SU-DHL-6 (cell line): ENCODE results near the gene MXI1.

Experiments used
- H2AFZ ChIP-seq: fragments of 200-600 bp; sonication (generic); 2 replicates; pipeline ENCODE4 v1.6.1; 2014; ENCODE audit warnings: low read depth, mild to moderate bottlenecking, moderate library complexity, mixed read lengths, antibody characterized with exemption, low read length; ENCODE audit not compliant: severe bottlenecking
- H3F3A ChIP-seq: fragments of 200-600 bp; shearing (Covaris generic); 2 replicates; pipeline ENCODE4 v1.6.0; 2016; ENCODE audit warnings: antibody characterized with exemption, mild to moderate bottlenecking; ENCODE audit not compliant: insufficient read depth
- H3K27ac ChIP-seq: fragments of 200-600 bp; sonication (generic); 2 replicates; pipeline ENCODE4 v1.5.1; 2016; ENCODE audit warnings: low read depth, mild to moderate bottlenecking, low read length, moderate library complexity, mixed read lengths
- H3K27me3 ChIP-seq: fragments of 200-600 bp; sonication (generic), shearing (Covaris generic); 2 replicates; pipeline ENCODE4 v1.6.0; 2014; ENCODE audit warnings: mild to moderate bottlenecking, low read length
- H3K36me3 ChIP-seq: fragments of 200-600 bp; sonication (generic); 2 replicates; pipeline ENCODE4 v1.6.1; 2014; ENCODE audit warnings: mild to moderate bottlenecking, low read length, mixed read lengths
- H3K4me2 ChIP-seq: fragments of 300-600, 200-600 bp; shearing (Covaris generic), sonication (generic); 2 replicates; pipeline ENCODE4 v1.6.0; 2014; ENCODE audit warnings: low read length, low read depth, mild to moderate bottlenecking; ENCODE audit not compliant: poor library complexity, severe bottlenecking
- H3K4me3 ChIP-seq: fragments of 200-600 bp; sonication (generic); 2 replicates; pipeline ENCODE4 v1.5.1; 2014; ENCODE audit warnings: antibody characterized with exemption, low read length, mild to moderate bottlenecking, mixed read lengths; ENCODE audit not compliant: insufficient read depth, poor library complexity, severe bottlenecking
- H3K79me2 ChIP-seq: fragments of 200-600 bp; sonication (generic); 2 replicates; pipeline ENCODE4 v1.6.1; 2014; ENCODE audit warnings: mild to moderate bottlenecking, low read length, moderate library complexity; ENCODE audit not compliant: insufficient read depth
- H3K9ac ChIP-seq: fragments of 200-600 bp; sonication (generic); 2 replicates; pipeline ENCODE4 v1.7.0; 2014; ENCODE audit warnings: mild to moderate bottlenecking, low read length
- H3K9me2 ChIP-seq: fragments of 200-600 bp; sonication (generic); replicated peaks from 2 replicates; pipeline ENCODE4 v1.6.1; 2014; ENCODE audit warnings: low read length; ENCODE audit not compliant: insufficient read depth
- H3K9me3 ChIP-seq: fragments of 200-600 bp; sonication (generic); 2 replicates; pipeline ENCODE4 v1.6.1; 2014; ENCODE audit warnings: low read length, mixed read lengths; ENCODE audit not compliant: insufficient read depth
- H4K20me1 ChIP-seq: fragments of 200-600 bp; sonication (generic); 2 replicates; pipeline ENCODE4 v1.6.1; 2014; ENCODE audit warnings: low read depth, mild to moderate bottlenecking, antibody characterized with exemption, low read length, moderate library complexity, mixed read lengths
- EZH2phosphoT487 ChIP-seq: fragments of 200-600 bp; sonication (generic), shearing (Covaris generic); conservative IDR thresholded peaks from 2 replicates; pipeline ENCODE4 v1.6.1; 2018; ENCODE audit warnings: mild to moderate bottlenecking, antibody characterized with exemption, low read length, moderate library complexity, mixed read lengths
- TF ChIP-seq, protein P1 (sequence below): fragments of 200-600 bp; sonication (generic); IDR thresholded peaks from one replicate; pipeline ENCODE4 v1.5.1; 2017; ENCODE audit warnings: antibody characterized with exemption, mild to moderate bottlenecking, low read length, moderate library complexity; ENCODE audit not compliant: insufficient read depth, poor library complexity, severe bottlenecking

MXI1 gene

DNA sequence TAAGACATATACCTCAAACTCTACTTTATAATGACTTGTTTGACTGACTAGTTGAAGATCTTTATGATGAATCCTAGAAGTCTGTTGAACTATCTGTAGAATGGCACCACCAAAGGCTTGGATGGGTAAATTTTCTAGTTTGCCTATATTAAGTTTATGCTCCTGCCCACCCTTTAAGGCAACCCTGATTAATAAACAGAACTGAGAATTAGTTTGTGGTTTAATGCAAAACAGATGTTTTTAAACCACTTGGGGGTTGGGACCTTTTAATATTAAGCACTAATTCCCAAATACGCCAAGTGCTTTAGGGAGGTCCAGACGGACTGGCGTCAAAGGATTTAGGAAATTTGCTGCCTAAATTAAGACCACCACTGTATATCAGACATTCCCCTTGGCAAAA lies 76.9 kb downstream of the MXI1 start:
- Histone ChIP-seq H2AFZ (no peak overlapping the region), H3K4me3 (no peak overlapping the region), H3K36me3 (peaks cover 11% of the 10 kb centered on the region; the same call in 1 of the 2 replicates), H3K4me2 (no peak overlapping the region), H3F3A (peaks cover 20% of the 10 kb centered on the region; the same call in 1 of the 2 replicates), H3K9me2 (no peaks in the 10 kb centered on the region), H3K9ac (no peak overlapping the region), H4K20me1 (no peaks in the 10 kb centered on the region), H3K9me3 (no peaks in the 10 kb centered on the region), H3K79me2 (no peaks in the 10 kb centered on the region), H3K27me3 (no peaks in the 10 kb centered on the region), H3K27ac (no peak overlapping the region)
- TF ChIP-seq, protein P1, sequence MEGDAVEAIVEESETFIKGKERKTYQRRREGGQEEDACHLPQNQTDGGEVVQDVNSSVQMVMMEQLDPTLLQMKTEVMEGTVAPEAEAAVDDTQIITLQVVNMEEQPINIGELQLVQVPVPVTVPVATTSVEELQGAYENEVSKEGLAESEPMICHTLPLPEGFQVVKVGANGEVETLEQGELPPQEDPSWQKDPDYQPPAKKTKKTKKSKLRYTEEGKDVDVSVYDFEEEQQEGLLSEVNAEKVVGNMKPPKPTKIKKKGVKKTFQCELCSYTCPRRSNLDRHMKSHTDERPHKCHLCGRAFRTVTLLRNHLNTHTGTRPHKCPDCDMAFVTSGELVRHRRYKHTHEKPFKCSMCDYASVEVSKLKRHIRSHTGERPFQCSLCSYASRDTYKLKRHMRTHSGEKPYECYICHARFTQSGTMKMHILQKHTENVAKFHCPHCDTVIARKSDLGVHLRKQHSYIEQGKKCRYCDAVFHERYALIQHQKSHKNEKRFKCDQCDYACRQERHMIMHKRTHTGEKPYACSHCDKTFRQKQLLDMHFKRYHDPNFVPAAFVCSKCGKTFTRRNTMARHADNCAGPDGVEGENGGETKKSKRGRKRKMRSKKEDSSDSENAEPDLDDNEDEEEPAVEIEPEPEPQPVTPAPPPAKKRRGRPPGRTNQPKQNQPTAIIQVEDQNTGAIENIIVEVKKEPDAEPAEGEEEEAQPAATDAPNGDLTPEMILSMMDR = no peak

DNA sequence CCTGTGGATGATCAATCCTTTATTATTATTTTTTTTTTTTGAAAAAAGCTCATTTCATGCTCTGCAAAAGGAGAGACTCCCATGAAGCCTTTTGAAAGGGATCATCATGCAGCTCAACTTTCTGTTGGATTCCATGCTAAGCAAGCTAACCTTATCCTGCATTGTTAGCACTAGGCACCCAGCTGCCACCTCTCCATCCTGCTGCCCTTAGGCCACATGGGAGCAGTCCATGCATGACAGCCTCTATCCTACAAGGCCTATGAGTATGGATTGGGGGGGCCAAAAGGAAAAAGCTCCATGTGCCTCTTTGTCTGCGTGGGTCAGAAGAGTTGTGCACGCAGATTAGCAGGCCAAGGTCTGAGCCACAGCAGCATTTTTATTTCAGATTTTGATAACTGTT lies 78.1 kb downstream of the MXI1 start:
- Histone ChIP-seq H2AFZ (no peak overlapping the region), H3K27ac (no peak overlapping the region), H3K4me3 (no peak overlapping the region), H3K4me2 (no peak overlapping the region), H3K9ac (no peak overlapping the region), H3K36me3 (peaks cover 19% of the 10 kb centered on the region; the same call in 1 of the 2 replicates), H3K27me3 (no peaks in the 10 kb centered on the region), H3K79me2 (no peaks in the 10 kb centered on the region), H4K20me1 (no peaks in the 10 kb centered on the region), H3F3A (peaks cover 26% of the 10 kb centered on the region; the same call in 1 of the 2 replicates), H3K9me3 (no peaks in the 10 kb centered on the region), H3K9me2 (no peaks in the 10 kb centered on the region)
- TF ChIP-seq, protein P1 = no peak
- TF ChIP-seq EZH2phosphoT487 = no peak

DNA sequence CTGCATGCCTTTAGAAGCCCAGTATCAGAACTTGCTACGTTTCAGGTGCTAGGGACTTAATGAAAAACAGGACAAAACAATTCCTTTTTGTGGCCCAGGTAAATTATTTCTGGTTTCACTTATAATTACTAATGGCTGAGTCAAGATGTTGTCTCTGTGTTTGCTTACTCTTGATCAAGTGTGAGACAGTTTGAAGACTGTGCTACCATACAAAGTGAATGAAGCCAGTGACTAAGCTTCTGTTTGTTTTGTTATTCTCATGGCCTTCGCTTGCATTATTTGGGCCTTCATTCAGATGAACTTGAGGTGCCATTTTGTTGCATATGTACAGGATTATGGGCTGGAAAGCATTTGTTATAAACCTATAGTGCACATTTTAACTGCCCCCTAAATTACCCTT lies 79.4 kb downstream of the MXI1 start:
- Histone ChIP-seq H3K36me3 (peaks cover 25% of the 10 kb centered on the region; the same call in 1 of the 2 replicates), H3K9me2 (no peaks in the 10 kb centered on the region), H3K79me2 (no peaks in the 10 kb centered on the region), H4K20me1 (no peaks in the 10 kb centered on the region), H3K9me3 (no peaks in the 10 kb centered on the region), H2AFZ (no peak overlapping the region), H3K27ac (no peak overlapping the region), H3K4me3 (no peak overlapping the region), H3K4me2 (no peak overlapping the region), H3K9ac (no peak overlapping the region), H3K27me3 (no peaks in the 10 kb centered on the region), H3F3A (peaks cover 20% of the 10 kb centered on the region; the same call in 1 of the 2 replicates)
- no peak for TF ChIP-seq EZH2phosphoT487
- TF ChIP-seq, protein P1 = no peak
